GM23248 (cell line): ENCODE results near the gene TRIM44. TPM values are rescaled to one million over a fixed set of nuclear protein-coding genes. Genes with fewer than 3 reads are reported as not detected.
"Not testable (repeated sequence)": the region's sequence is repeated elsewhere in the genome, so short reads cannot be mapped to it uniquely, and the experiment has no call there.

Experiments used
- DNase-seq: peaks from one replicate; pipeline ENCODE4 v3.0.0-alpha.2; 2015
- H2AFZ ChIP-seq: fragments of 200-600 bp; sonication (generic); 2 replicates; pipeline ENCODE4 v1.6.1; 2016; ENCODE audit warnings: antibody characterized with exemption
- H3F3A ChIP-seq: fragments of 200-600 bp; sonication (generic); 2 replicates; pipeline ENCODE4 v1.6.1; 2016; ENCODE audit warnings: mild to moderate bottlenecking, antibody characterized with exemption, mixed run types; ENCODE audit not compliant: insufficient read depth
- H3K27ac ChIP-seq: fragments of 200-600 bp; sonication (generic); 2 replicates; pipeline ENCODE4 v1.5.1; 2016; ENCODE audit warnings: mild to moderate bottlenecking
- H3K27me3 ChIP-seq: fragments of 200-600 bp; sonication (generic); replicated peaks from 2 replicates; pipeline ENCODE4 v1.6.1; 2016; ENCODE audit warnings: mild to moderate bottlenecking; ENCODE audit not compliant: insufficient read depth
- H3K36me3 ChIP-seq: fragments of 200-600 bp; sonication (generic); 2 replicates; pipeline ENCODE4 v1.6.1; 2016; ENCODE audit warnings: low read depth, mild to moderate bottlenecking
- H3K4me1 ChIP-seq: fragments of 200-600 bp; sonication (generic); 2 replicates; pipeline ENCODE4 v1.6.1; 2016; ENCODE audit warnings: mild to moderate bottlenecking; ENCODE audit not compliant: insufficient read depth
- H3K4me2 ChIP-seq: fragments of 200-600 bp; sonication (generic); one replicate; pipeline ENCODE4 v1.6.1; 2016; ENCODE audit warnings: mild to moderate bottlenecking; ENCODE audit not compliant: unreplicated experiment
- H3K4me3 ChIP-seq: fragments of 200-600 bp; sonication (generic); 2 replicates; pipeline ENCODE4 v1.5.1; 2016; ENCODE audit warnings: mild to moderate bottlenecking
- H3K79me2 ChIP-seq: fragments of 200-600 bp; sonication (generic); 2 replicates; pipeline ENCODE4 v1.6.1; 2016; ENCODE audit warnings: mild to moderate bottlenecking; ENCODE audit not compliant: insufficient read depth
- H3K9ac ChIP-seq: fragments of 200-600 bp; sonication (generic); 2 replicates; pipeline ENCODE4 v1.6.1; 2016; ENCODE audit warnings: mild to moderate bottlenecking
- H3K9me2 ChIP-seq: fragments of 200-600 bp; sonication (generic); 2 replicates; pipeline ENCODE4 v1.6.1; 2016; ENCODE audit warnings: mixed run types, mild to moderate bottlenecking, moderate library complexity; ENCODE audit not compliant: insufficient read depth
- H3K9me3 ChIP-seq: fragments of 200-600 bp; sonication (generic); one replicate; pipeline ENCODE4 v1.6.1; 2017; ENCODE audit warnings: low read depth
- H4K20me1 ChIP-seq: fragments of 200-600 bp; sonication (generic); 2 replicates; pipeline ENCODE4 v1.6.0; 2016; ENCODE audit not compliant: insufficient read depth
- EZH2 ChIP-seq: fragments of 200-600 bp; sonication (generic); IDR thresholded peaks from 2 replicates; pipeline ENCODE4 v1.6.1; 2018; ENCODE audit warnings: antibody characterized with exemption, mild to moderate bottlenecking; ENCODE audit not compliant: insufficient read depth, poor library complexity, severe bottlenecking
- EZH2phosphoT487 ChIP-seq: fragments of 200-600 bp; sonication (generic); IDR thresholded peaks from 2 replicates; pipeline ENCODE4 v1.6.1; 2018; ENCODE audit warnings: antibody characterized with exemption, moderate library complexity, mild to moderate bottlenecking, low read depth; ENCODE audit not compliant: insufficient read depth
- WGBS, 2 experiments: methylation state at CpG; one replicate each; pipeline ENCODE4 v1.1.6; 2015 to 2017; ENCODE audit warnings: low lambda C conversion rate in 2 of 2, low coverage in 1 of 2; ENCODE audit errors: missing lambda C conversion rate in 2 of 2; 5-methylcytosine and 5-hydroxymethylcytosine counted together
- in situ Hi-C: fragments of 300-500 bp; cut with MboI; formaldehyde crosslinking; loops from 2 replicates; pipeline ENCODE4 v1.15.0; 2020
- polyA plus RNA-seq: library from polyadenylated mRNA; unstranded; fragments of >200 nt; fragmentation: Nextera tagmentation; extraction: Ambion mirVana; gene quantifications from 2 replicates; pipeline ENCODE4 v1.2.1, GENCODE V29; 2016
- total RNA-seq: library from RNA; depleted of rRNA; stranded (reverse); fragments of >200 nt; shearing (Covaris generic); gene quantifications from 2 replicates; pipeline ENCODE4 v1.2.3, GENCODE V29; 2014

The TRIM44 gene
- total and polyA plus RNA-seq, 2 experiments from 2014 or later: 32.2 to 37.1 TPM

DNA sequence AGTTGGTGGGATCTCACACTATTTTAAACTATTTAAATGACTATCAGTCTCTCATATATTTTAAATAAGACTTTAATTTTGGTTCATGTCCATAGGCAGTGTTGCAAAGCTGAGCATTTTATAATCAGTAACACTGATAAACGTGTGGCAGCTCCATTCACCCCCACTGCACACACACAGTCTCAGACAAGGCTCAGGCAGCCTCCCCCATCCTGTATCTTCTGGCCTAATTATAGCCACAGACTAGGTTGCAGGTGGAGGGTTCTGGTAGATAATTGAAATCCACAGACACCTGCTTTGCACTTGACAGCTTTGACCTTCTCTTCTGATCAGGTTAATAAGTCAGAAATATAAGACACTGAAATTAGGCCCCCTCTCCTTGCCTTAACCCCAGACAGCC, 162.8 kb downstream of the TRIM44 start:
- no peaks in the 10 kb centered on the region for H3K9me2 ChIP-seq
- in situ Hi-C loops: loop anchor here (10.0 kb wide), 1 partner anchor 439 kb away; no protein-coding TSS in a partner anchor
- no peaks in the 10 kb centered on the region for H3K4me1 ChIP-seq
- H2AFZ ChIP-seq: no peak overlapping the region
- H3K4me2 ChIP-seq: no peak overlapping the region
- 0 out of 2 replicates have a peak, but pooled peaks cover 6% of the 10 kb centered on the region for H3F3A ChIP-seq
- DNase-seq: no peak
- H3K9me3 ChIP-seq: no peaks in the 10 kb centered on the region
- no peak overlapping the region for H3K4me3 ChIP-seq
- H3K27ac ChIP-seq: no peak overlapping the region
- no peaks in the 10 kb centered on the region for H4K20me1 ChIP-seq
- no peak for TF ChIP-seq EZH2phosphoT487
- no peak for TF ChIP-seq EZH2
- WGBS, 2 experiments: 17 to 29% methylated on average over 1 of the region's 1 CpG
- no peaks in the 10 kb centered on the region for H3K27me3 ChIP-seq
- H3K36me3 ChIP-seq: no peaks in the 10 kb centered on the region
- no peaks in the 10 kb centered on the region for H3K79me2 ChIP-seq
- no peak overlapping the region for H3K9ac ChIP-seq

- H3K4me2 ChIP-seq: no peak overlapping the region
- H3K79me2 ChIP-seq: no peaks in the 10 kb centered on the region
- H3K9me2 ChIP-seq: no peaks in the 10 kb centered on the region
- H3K4me1 ChIP-seq: no peaks in the 10 kb centered on the region
- no peak overlapping the region for H3K4me3 ChIP-seq
- 0 out of 2 replicates have a peak, but pooled peaks cover 6% of the 10 kb centered on the region for H3F3A ChIP-seq
- no peaks in the 10 kb centered on the region for H3K36me3 ChIP-seq
- in situ Hi-C loops: loop anchor here (10.0 kb wide), 1 partner anchor 439 kb away; no protein-coding TSS in a partner anchor
- no peaks in the 10 kb centered on the region for H3K9me3 ChIP-seq
- no peak overlapping the region for H2AFZ ChIP-seq
- H3K9ac ChIP-seq: no peak overlapping the region
- no peak overlapping the region for H3K27ac ChIP-seq
- no peak for DNase-seq
- no peaks in the 10 kb centered on the region for H3K27me3 ChIP-seq
- H4K20me1 ChIP-seq: no peaks in the 10 kb centered on the region
- no peak for TF ChIP-seq EZH2phosphoT487
- TF ChIP-seq EZH2: no peak
- 80 to 91% methylated on average over 5 of the region's 5 CpGs for whole genome bisulfite sequencing, 2 experiments
These were observed 163.4 kb downstream of the TRIM44 start for GRCh38 chr11:35826006-35826405.

DNA sequence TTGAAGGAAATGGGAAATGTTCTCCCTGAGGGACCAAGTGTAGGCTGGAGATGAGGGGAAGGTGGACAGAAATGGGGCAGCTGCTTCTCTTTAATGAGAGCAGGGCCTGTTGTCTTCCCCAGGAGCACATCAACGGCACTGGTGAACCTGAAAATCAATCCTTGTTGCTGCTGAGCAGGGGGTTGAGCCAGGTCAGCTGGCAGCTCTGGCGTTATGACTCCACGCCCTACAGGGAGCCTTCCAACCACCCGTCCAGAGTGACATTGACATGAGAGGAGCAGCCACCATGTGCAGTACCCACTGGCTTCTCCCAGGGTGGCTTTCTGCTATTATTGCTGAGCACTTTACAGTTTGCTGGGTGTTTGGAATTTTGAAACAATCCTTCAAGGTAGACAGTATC, 164.4 kb downstream of the TRIM44 start:
- no peaks in the 10 kb centered on the region for H3K79me2 ChIP-seq
- no peak overlapping the region for H3K27ac ChIP-seq
- H3K27me3 ChIP-seq: no peaks in the 10 kb centered on the region
- 0 out of 2 replicates have a peak, but pooled peaks cover 6% of the 10 kb centered on the region for H3F3A ChIP-seq
- H4K20me1 ChIP-seq: no peaks in the 10 kb centered on the region
- in situ Hi-C loops: loop anchor here (10.0 kb wide), 1 partner anchor 438 kb away; no protein-coding TSS in a partner anchor
- H3K4me2 ChIP-seq: no peak overlapping the region
- no peak overlapping the region for H3K4me3 ChIP-seq
- TF ChIP-seq EZH2: no peak
- TF ChIP-seq EZH2phosphoT487: no peak
- H3K9ac ChIP-seq: no peak overlapping the region
- no peak overlapping the region for H2AFZ ChIP-seq
- H3K9me3 ChIP-seq: no peaks in the 10 kb centered on the region
- H3K9me2 ChIP-seq: no peaks in the 10 kb centered on the region
- 52 to 59% methylated on average over 4 of the region's 4 CpGs for WGBS, 2 experiments
- no peaks in the 10 kb centered on the region for H3K4me1 ChIP-seq
- no peak for DNase-seq
- no peaks in the 10 kb centered on the region for H3K36me3 ChIP-seq

GRCh38 chr11:35836205-35836604, 173.6 kb downstream of the TRIM44 start:
- Histone ChIP-seq H3K9me3 (no peaks in the 10 kb centered on the region), H3K36me3 (no peaks in the 10 kb centered on the region), H3K4me2 (no peak overlapping the region), H3K4me1 (no peaks in the 10 kb centered on the region), H3F3A (no peaks in the 10 kb centered on the region), H4K20me1 (no peaks in the 10 kb centered on the region), H3K27me3 (peaks cover 12% of the 10 kb centered on the region; the same call in 1 of the 2 replicates), H3K4me3 (no peak overlapping the region), H3K27ac (no peak overlapping the region), H3K79me2 (no peaks in the 10 kb centered on the region), H2AFZ (no peak overlapping the region), H3K9ac (no peak overlapping the region), H3K9me2 (no peaks in the 10 kb centered on the region)
- no peak for TF ChIP-seq EZH2
- TF ChIP-seq EZH2phosphoT487: no peak
- 21 to 29% methylated on average over 4 of the region's 4 CpGs for whole genome bisulfite sequencing, 2 experiments
- DNase-seq: no peak
- in situ Hi-C loops: no loop called here

GRCh38 chr11:35838071-35838470, 175.5 kb downstream of the TRIM44 start:
- no peak overlapping the region for H3K4me3 ChIP-seq
- H3K27ac ChIP-seq: no peak overlapping the region
- peaks cover 16% of the 10 kb centered on the region for H3K27me3 ChIP-seq
- no peak overlapping the region for H3K9ac ChIP-seq
- no peaks in the 10 kb centered on the region for H3F3A ChIP-seq
- H3K36me3 ChIP-seq: no peaks in the 10 kb centered on the region
- H3K9me2 ChIP-seq: no peaks in the 10 kb centered on the region
- no peak overlapping the region for H3K4me2 ChIP-seq
- no peak overlapping the region for H2AFZ ChIP-seq
- no peaks in the 10 kb centered on the region for H3K4me1 ChIP-seq
- TF ChIP-seq EZH2phosphoT487 (no peak), EZH2 (no peak)
- DNase-seq: no peak
- 66 to 67% methylated on average over 3 of the region's 3 CpGs for WGBS, 2 experiments
- no peaks in the 10 kb centered on the region for H3K9me3 ChIP-seq
- no peaks in the 10 kb centered on the region for H3K79me2 ChIP-seq
- in situ Hi-C loops: no loop called here
- no peaks in the 10 kb centered on the region for H4K20me1 ChIP-seq

DNA sequence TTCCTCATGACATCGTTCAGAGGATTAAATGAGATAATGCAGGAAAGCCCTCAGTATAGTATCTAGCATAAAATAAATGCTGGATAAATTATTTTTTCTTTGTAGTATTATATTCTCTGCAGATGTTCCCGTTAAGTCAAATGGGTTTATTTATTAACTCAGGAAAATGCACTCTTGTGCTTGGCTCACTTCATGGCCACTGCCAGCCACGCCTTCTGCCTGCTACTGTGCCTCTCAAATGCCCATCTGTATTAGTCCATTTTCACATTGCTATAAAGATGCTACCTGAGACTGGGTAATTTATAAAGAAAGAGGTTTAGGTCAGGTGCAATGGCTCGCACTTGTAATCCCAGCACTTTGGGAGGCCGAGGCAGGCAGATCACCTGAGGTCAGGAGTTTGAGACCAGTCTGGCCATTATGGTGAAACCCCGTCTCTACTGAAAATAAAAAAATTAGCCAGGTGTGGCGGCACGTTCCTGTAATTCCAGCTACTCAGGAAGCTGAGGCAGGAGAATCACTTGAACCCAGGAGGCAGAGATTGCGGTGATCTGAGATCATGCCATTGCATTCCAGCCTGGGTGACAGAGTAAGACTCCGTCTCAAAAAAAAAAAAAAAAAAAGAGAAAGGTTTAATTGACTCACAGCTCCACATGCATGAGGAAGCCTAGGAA, 176.3 kb downstream of the TRIM44 start:
- H3K79me2 ChIP-seq, H2AFZ ChIP-seq, in situ Hi-C loops, DNase-seq, H3K4me2 ChIP-seq, H3K27ac ChIP-seq, H3K9me3 ChIP-seq, H3K36me3 ChIP-seq, H3F3A ChIP-seq, H3K9ac ChIP-seq, H3K4me3 ChIP-seq, H3K9me2 ChIP-seq, H4K20me1 ChIP-seq, H3K4me1 ChIP-seq: not testable (repeated sequence)
- H3K27me3 ChIP-seq: peaks cover 17% of the 10 kb centered on the region
- 69 to 77% methylated on average over 9 to 10 of the region's 10 CpGs for WGBS, 2 experiments
